GM21717 (cell line): ENCODE data around the gene OR4D9.
"Not testable (repeated sequence)": the region's sequence is repeated elsewhere in the genome, so short reads cannot be mapped to it uniquely, and the experiment has no call there.

Source experiments
- ATAC-seq: cut with Tn5 transposase; IDR thresholded peaks from one replicate; pipeline ENCODE4 v1.9.1; 2021; ENCODE audit warnings: mild to moderate bottlenecking, moderate library complexity; ENCODE audit not compliant: unreplicated experiment

The OR4D9 gene

DNA sequence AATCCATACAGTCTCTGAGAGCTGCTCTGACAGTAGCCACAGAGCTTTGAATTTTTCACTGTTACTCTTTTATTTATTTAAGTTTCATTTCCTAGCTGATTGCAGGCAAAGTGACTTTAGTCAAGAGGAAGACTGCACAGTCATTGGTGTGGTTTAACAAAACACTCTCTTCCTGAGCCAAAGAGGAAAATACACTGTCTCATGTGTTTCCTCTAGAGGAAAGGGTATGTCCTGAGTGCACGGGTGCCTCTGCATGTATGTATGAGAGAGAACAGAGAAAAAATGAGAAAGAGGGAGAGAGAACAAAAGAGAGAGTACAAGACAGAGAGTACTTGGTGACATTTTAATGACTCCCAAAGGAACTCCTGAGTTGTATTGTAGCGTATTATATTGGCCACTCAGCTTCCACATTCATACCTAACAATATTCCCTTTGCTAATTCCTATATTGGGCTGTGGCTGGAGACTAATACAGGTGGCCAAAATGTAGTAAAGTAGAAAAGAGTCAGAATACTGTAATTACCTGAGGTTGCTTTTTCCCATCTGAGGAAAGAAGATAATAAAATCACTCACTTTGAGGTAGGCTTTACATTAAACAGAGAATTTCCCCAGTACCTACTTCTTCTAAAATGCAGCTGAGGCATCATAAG is at the start of gene OR4D9:
Gene OR4D9, plus strand, starts transcription at position 599 of the 649 bp plus-strand sequence. CDS start 3,374 bp downstream, outside the sequence.
- ATAC-seq = no peak

DNA sequence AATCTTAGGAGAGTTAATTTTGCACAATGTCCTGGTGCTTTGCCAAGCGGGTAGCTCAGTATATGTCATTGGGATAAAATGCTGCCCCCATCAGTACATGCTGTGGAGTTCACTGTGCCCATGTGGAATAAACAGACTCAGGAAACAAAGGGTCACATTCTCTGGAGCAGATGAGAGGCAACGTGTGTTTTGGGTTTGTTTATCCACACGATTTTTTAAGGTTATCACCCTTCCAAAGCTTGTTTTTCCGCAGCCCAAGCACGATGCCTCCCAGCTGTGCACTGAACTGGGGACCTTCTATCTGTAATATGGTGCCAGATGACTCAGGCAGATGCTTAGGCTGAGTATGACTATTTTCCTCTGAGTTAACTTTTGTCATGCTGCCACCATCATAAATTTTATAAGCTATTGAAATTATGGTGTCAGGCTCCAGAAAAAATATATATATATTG is 48.1 kb upstream of the OR4D9 start:
- no peak for ATAC-seq

DNA sequence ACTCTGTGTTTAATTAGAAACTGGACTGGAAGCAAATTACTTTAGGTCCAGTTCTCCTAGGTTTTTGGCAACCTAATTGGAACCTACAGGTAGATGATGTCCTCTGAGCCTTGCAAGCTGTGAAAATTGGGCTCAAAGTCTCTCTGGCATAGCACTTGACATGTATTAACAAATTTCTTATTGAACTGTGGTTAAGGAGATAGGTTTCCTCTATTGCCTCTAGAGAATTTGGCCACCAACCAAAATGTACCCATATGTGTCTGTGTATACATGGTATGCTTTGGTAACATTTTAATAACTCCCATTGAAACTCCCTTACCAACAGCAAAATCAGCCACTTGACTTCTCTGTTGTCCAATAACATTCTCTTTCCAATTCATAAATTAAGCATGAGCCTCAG is 38.3 kb upstream of the OR4D9 start, which contains the start of gene OR4D10:
Gene OR4D10, plus strand, starts transcription at position 301 of the 400 bp plus-strand sequence. CDS start 4,115 bp downstream, outside the sequence.
- no peak for ATAC-seq

DNA sequence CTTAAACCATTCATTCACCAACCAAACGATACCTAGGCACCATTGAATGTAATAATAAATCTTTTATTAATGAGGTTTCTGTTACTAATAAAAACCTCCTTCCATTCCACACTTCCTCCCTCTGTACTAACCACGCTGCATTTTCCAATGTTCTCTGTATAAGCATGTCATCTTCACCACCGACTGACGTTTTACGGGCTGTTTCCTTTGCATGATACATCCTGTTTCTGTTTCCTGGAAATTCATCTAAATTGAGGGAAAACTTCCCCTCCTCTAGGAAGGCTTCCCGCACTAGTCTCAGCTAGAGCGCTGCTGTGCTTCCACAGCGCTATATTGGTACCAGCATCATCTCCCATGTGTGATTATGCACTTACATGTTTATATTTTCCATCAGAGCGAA is 36.2 kb upstream of the OR4D9 start:
- no peak for ATAC-seq

DNA sequence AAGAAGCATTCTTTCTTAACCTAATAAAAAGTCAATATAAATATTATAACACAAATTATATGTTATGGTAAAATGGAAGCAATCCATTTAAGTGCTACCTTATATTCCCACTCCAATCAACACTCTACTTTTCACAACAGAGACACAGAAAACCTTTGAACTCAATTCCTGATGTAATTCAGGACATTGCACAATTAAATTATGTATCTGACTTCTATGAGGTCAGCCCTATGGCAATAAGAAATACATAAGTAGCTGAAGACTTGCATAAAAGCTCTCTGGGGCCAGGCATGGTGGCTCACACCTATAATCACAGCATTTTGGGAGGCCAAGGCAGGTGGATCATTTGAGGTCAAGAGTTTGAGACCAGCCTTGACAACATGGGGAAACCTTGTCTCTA is 31.4 kb upstream of the OR4D9 start:
- ATAC-seq = no peak

DNA sequence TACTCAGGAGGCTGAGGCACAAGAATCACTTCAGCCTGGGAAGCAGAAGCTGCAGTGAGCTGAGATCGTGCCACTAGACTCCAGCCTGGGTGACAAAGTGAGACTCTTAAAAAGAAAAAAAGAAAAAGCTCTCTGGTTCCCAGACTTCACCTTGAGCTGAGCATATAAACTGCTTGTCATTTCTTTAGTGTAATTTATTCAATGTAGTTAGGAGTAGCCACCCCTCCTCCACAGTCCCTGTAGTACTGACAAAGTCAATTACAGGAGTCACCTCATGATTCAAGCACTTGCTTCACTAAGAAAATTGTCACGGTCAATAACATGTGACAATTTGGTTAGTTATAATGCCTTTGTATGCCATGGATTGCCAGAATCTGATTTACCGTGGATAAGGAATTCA is 31.0 kb upstream of the OR4D9 start:
- ATAC-seq = no peak

DNA sequence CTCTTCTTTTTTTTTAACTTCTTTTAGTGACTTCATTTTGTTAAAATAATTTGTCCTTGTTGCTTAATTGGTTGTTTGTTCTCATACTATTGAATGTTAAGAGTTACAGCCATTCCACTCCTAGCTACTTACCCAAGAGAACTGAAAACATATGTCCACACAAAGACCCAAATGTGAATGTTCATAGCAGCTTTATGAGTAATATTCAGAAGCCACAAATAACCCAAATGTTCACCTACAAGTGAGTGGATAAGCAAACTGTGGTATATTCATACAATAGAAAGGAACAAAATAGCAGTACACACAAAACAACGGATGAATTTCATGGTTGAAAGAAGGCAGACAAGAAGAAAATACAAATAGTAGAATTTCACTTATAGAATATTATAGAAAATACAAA is 9.4 kb upstream of the OR4D9 start:
- no peak for ATAC-seq

DNA sequence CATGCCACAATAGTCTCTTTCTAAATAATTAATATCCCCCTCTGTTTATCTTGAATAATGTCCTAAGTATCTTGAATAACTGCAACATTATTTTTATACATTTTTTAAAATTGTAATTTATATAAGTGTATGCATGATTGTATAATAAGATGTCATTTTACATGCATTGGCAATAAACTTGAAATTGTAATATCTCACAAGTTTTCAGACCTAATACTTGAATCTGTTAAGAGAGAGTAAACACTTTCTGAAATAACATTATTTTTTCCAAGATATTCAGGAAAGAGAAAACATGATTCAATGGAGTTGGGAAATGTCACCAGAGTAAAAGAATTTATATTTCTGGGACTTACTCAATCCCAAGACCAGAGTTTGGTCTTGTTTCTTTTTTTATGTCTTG is 8.1 kb upstream of the OR4D9 start, which contains the start of gene OR4D11:
Gene OR4D11, plus strand, starts transcription at position 301 of the 400 bp plus-strand sequence. Its CDS starts 0 bp downstream, at position 301.
- no peak for ATAC-seq

DNA sequence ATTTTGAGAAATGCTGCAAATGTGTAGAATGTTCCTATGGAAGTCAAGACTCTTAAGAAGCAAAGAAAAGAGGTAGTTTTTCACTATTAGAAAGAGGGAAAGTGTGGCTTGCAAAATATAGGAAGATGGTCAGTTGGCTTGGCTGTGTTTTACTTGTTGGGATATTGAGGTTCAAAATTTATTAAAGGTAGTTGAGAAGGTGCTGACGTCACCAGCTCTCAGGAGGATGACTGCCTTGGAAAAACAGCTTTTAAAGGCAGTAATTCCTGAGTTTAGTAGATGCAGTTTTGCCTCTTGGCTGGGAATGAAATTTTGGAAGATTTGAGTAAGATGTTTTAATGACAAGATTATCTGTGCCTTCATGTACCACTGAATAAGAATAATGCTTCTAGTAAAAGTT is 336 bp downstream of the OR4D9 start:
- no peak for ATAC-seq

DNA sequence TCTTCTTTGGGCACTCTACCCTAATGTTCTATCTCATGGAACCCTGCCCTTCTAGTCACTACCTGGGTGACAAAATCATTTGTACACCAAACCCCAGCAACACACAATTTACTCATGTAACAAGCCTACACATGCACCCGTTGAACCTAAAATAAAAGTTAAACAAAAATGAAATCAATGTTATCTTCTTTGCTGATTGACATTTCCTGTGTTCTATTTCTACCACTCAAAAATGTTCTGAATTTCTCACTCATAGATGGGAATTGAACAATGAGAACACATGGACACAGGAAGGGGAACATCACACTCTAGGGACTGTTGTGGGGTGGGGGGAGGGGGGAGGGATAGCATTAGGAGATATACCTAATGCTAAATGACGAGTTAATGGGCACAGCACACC is 8.8 kb downstream of the OR4D9 start:
- ATAC-seq = not testable (repeated sequence)

DNA sequence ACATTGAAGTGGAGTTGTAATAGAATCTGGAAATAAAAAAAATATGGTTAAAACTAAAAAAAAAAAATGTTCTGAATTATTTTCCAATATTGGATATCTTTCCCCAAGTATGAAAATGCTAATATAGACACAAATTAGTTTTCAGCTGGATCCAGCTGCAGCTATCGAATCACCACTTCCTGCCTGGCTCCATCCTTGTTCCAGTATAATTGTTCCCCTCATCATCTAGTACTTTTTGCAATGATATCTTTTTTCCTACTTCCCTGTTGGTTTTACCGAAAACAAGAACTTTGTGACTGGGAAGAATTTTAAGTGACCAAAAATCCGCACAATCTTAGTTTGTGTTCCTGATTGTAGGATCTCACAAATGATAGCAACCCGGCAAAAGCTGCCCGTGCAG is 9.4 kb downstream of the OR4D9 start:
- no peak for ATAC-seq

DNA sequence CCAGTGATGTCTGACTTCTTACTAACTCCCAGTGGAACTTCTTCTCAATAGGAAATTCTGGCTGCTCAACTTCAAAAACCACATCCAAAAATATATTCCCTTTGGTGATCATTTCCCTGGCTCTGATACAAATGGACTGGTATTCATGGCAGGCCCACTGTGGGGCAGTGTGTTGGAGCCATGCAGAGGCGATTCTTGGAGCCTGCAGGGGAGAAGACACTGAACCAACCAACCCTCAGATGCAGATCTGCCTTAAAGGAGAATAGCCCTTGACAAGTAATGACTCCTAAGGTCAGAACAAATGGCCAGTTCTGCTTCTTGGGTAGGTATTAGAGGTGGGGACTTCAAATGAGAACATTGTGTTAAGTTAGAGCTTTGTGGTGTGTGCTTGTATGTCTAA is 12.2 kb downstream of the OR4D9 start:
- no peak for ATAC-seq

DNA sequence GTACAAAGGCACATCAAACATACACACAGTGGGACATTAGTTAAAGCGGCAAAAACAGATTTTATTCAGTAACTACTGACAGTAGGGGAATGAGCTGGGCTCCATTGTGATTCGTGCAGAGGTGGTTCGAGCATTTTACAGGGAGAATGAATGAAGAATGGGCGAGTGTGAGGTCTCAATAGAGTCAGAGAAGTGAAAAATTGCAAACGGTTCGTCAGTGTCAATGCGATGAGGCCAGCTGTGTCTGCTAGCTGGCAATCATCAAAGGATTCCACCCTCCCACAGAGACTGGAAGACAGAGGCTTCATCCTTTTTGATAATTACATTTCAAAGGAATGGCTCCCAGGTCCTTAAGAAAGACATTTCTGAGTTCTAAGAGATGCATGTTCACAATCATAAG is 17.4 kb downstream of the OR4D9 start:
- no peak for ATAC-seq

DNA sequence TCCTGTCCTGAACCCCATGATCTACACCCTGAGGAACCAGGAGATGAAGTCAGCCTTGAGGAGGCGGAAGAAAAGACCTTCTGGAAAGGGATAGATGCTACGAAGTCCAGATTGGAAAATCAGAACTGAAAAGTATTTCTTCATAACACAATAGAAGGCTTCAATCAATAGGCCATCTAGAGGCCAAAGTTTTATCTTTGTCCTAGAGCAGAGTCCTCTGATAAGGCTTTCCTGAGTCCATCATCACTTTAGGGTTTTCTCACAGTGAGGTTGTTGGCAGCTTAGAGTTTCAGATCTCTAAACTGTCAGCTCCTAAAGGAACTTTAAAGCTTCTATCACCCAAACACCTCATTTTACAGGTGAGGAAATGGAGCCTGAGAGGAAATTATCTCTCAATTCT is 21.3 kb downstream of the OR4D9 start:
- ATAC-seq = no peak

DNA sequence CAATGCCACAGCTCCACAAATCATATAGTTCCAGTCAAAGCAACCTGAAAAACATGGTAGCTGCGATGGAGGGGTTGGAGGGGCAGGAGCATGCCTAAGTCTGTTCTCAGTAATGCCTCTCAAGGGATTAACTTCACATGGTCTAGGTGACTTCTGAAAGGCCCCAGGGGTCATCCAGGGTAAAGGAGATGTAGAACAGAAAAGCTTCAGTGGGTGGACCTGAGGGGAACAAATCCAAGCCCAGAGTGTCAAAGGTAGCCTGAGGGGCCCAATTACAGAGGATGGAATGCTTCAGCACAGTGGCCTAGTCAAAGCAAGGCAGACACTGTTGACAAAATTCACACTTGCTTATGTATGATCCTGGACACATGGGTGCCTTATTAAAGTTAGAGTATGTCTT is 23.3 kb downstream of the OR4D9 start:
- ATAC-seq = no peak

DNA sequence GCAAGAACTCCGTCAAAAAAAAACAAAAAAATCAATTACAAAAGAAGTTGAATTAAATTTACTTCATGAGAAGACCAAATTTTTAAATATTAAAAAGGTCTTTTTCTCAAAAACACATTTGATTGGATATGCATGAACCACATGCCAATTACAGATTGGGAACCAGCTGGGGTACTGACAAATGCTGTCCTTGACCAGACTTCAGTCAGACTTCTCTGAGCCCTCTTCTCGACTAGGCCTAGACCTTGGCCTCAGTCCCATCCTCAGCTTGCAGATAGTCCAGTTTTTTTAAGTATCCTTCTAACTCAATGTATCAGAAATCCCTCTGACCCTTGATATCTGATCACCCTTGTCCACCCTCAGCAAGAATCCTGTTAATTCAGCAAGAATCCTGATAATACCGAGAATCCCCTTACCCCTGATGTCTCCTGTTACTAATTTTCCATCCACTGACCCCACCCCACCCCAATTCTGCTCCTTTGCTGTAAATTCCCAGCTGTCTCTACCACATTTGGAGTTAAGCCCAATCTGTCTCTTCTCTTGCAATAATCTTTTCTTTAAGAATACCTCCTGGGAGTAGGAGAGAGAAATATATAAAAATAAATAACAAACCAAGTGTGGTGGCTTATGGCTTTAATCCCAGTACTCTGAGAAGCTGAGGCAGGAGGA is 30.9 kb downstream of the OR4D9 start:
- ATAC-seq = no peak

DNA sequence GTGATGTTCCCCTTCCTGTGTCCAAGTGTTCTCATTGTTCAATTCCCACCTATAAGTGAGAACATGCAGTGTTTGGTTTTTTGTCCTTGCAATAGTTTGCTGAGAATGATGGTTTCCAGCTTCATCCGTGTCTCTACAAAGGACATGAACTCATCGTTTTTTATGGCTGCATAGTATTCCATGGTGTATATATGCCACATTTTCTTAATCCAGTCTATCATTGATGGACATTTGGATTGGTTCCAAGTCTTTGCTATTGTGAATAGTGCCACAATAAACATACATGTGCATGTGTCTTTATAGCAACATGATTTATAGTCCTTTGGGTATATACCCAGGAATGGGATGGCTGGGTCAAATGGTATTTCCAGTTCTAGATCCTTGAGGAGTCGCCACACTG is 32.4 kb downstream of the OR4D9 start:
- ATAC-seq = not testable (repeated sequence)

DNA sequence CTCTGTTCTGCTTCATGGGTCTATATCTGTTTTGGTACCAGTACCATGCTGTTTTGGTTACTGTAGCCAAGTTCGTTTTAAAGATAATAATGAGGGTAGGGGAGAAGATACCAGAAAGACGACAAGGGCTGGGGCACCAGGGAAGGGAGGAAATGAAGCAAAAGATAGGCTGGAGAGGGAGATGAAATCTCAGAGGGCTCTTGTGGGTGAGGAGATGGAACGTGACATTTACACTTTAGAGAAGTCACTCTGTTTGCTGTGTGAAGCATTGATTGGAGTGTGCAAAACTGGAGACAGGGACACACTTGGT is 33.5 kb downstream of the OR4D9 start:
- no peak for ATAC-seq

DNA sequence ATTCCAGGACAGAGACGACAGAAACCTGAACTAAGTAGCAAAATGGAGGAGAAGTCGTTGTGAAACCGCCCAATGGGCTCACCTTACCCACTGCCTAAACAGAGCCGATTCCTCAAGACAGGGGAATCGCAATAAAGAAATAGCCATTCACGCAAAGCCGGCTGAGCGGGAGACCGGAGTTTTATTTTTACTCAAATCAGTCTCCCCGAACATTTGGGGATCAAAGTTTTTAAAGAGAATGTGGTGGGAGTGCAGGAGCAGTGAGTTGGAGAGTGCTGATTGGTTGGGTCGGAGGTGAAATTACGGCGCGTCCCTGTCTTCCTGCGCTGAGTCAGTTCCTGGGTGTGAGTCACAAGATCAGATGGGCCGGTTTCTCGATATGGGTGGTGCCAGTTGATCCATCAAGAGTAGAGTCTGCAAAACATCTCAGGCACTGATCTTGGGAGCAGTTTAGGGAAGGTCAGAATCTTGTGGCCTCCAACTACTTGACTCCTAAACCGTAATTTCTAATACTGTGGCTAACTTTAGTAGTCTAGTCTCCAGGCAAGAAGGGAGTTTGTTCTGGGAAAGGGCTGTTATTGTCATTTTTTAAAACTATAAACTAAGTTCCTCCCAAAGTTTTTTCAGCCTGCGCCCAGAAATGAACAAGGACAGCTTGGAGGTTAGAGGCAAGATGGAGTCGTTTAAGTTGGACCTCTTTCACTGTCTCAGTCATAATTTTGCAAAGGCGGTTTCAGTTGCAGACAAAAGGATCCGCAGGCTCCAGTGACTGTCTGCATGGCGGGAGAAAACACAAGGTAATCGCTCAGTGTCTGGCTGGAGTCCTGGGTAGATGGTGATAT is 34.1 kb downstream of the OR4D9 start:
- ATAC-seq = no peak

DNA sequence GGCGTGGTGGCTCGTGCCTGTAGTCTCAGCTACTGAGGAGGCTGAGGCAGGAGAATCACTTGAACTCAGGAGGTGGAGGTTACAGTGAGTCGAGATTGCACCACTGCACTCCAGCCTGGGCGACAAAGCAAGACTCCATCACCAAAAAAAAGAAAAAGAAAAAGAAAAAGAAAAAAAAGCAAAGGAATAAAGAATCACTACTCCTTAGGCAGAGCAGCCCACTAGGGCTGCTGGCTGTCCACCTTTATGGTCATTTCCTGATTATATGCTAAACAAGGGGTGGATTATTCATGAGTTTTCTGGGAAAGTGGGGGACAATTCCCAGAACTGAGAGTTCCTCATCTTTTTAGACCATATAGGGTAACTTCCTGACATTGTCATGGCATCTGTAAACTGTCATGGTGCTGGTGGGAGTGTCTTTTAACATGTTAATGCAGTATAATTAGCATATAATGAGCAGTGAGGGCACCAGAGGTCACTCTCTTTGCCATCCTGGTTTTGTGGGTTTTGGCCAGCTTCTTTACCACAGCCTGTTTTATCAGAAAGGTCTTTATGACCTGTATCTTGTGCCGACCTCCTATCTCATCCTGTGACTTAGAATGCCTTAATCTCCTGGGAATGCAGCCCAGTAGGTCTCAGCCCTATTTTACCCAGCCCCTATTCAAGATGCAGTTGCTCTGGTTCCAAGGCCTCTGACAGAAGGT is 36.4 kb downstream of the OR4D9 start:
- not testable (repeated sequence) for ATAC-seq

DNA sequence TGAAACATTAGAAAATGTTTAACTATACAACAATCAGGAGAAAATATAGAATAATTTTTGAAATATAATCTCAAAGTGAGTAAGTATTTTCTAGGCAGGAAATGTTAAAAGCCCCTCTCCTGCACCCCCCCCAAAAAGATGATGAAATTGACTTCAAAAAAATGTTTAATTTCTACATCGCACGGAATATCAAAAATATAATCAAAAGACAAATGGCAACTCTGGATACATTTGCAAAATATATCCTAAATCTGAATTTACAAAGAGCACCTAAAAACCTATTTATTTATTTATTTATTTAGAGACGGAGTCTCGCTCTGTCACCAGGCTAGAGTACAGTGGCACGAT is 36.9 kb downstream of the OR4D9 start:
- no peak for ATAC-seq
